Measurements from ENCODE around the gene CNTNAP2. TPM values are rescaled to one million over a fixed set of nuclear protein-coding genes. Genes with fewer than 3 reads are reported as not detected.

Gene CNTNAP2
- total and polyA plus RNA-seq, 2 of the 8 experiments (the other 6 are each of a cell fraction or from before 2014, with no cell fraction given): 27.9 to 71.0 TPM

DNA sequence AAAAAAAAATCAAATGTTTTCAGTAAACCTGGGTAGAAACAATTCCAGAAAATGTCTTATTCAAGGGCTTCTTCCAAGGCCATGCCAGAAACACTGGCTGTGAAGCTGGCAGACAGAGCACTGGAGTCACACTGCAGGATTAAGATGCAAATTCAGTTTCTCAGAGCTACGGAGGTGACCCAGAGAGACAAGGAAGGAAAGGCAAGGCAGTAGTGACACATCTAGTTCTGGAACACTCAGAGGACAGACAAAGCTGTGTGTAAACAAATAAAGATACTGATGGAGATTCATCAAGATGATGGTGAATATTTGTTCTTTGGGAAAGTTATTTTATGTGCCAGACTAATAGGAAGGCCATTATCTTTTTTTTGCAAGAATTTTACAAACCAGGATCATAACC, 1865.7 kb downstream of the CNTNAP2 start:
- DNase-seq (ENCODE audit: low read depth in 1 of 2, low spot score in 2 of 2): no peak
- Histone ChIP-seq H2AK5ac (ENCODE audit: low read depth, low read length) (no peak overlapping the region), H3K18ac (ENCODE audit: extremely low read depth, low read length) (no peak overlapping the region), H3K4me1 (replicated peaks in 1 of 4; ENCODE audit: control insufficient read depth in 3 of 4, insufficient read depth in 4 of 4, low read length in 3 of 4) (peaks cover 0 to 4% (median 1%) of the 10 kb centered on the region in 4 experiments; a peak in 2 of 7 replicates), H2BK12ac (ENCODE audit: low read depth, low read length) (no peak overlapping the region), H3K36me3 (ENCODE audit: control insufficient read depth in 2 of 4, insufficient read depth in 4 of 4, low read length in 3 of 4) (no peaks in the 10 kb centered on the region), H3K79me2 (ENCODE audit: control insufficient read depth in 1 of 2, insufficient read depth in 2 of 2, low read length in 2 of 2) (no peaks in the 10 kb centered on the region), H3K23me2 (ENCODE audit: low read depth, low read length) (no peaks in the 10 kb centered on the region; the same call in 1 of the 2 replicates), H3K14ac (ENCODE audit: insufficient read length) (no peak overlapping the region), H4K91ac (replicated peaks; ENCODE audit: insufficient read length, low read length) (no peak overlapping the region), H4K20me1 (replicated peaks in 1 of 2; ENCODE audit: control insufficient read depth in 1 of 2, insufficient read depth in 2 of 2, low read length in 2 of 2) (no peaks in the 10 kb centered on the region), H3K79me1 (ENCODE audit: low read depth, low read length) (no peaks in the 10 kb centered on the region), H2AFZ (ENCODE audit: low read length) (no peak overlapping the region), H3K4me3 (ENCODE audit: extremely low read depth in 1 of 4, insufficient read depth in 2 of 4, low read depth in 3 of 4, low read length in 4 of 4) (no peak overlapping the region), H2BK5ac (ENCODE audit: low read depth, low read length) (no peak overlapping the region), H2BK120ac (replicated peaks; ENCODE audit: low read depth, low read length) (no peak overlapping the region), H3K27ac (ENCODE audit: low read depth, low read length) (no peak overlapping the region), H3K4me2 (ENCODE audit: insufficient read depth in 1 of 2, low read depth in 2 of 2, low read length in 2 of 2) (no peak overlapping the region), H4K5ac (ENCODE audit: insufficient read length, low read depth, low read length) (no peak overlapping the region), H3K9me3 (ENCODE audit: insufficient read depth in 2 of 2, low read depth in 1 of 2, low read length in 1 of 2) (no peaks in the 10 kb centered on the region), H2BK15ac (ENCODE audit: low read length) (no peak overlapping the region), H3K23ac (ENCODE audit: insufficient read length) (no peak overlapping the region), H3K56ac (replicated peaks; ENCODE audit: insufficient read length, low read depth, low read length) (no peak overlapping the region), H4K8ac (ENCODE audit: extremely low read depth, insufficient read depth, low read length) (no peak overlapping the region), H3K4ac (replicated peaks; ENCODE audit: insufficient read length, low read depth, low read length) (no peak overlapping the region), H3K9ac (replicated peaks in 1 of 4; ENCODE audit: extremely low read depth in 1 of 4, low read depth in 3 of 4, low read length in 3 of 4) (no peak overlapping the region), H2BK20ac (ENCODE audit: low read length) (no peak overlapping the region), H3K27me3 (replicated peaks in 1 of 4; ENCODE audit: control insufficient read depth in 3 of 4, extremely low read depth in 1 of 4, insufficient read depth in 3 of 4, low read length in 3 of 4) (no peaks in the 10 kb centered on the region)
- CTCF ChIA-PET (ENCODE audit: partially characterized antibody): no interaction called here
- TF ChIP-seq CHD2 (IDR thresholded peaks at IDR 0.05; ENCODE audit: low read length) (no peak), NANOG (IDR thresholded peaks at IDR 0.05; ENCODE audit: insufficient read depth, low read depth, low read length, poor library complexity, severe bottlenecking) (no peak), RBBP5 (IDR thresholded peaks at IDR 0.05; ENCODE audit: borderline replicate concordance, low read depth, low read length) (no peak), HDAC6 (IDR thresholded peaks at IDR 0.05; ENCODE audit: low read depth, low read length) (no peak)
- no peak for FAIRE-seq
- POLR2A ChIA-PET (ENCODE audit: partially characterized antibody): no interaction called here
- 92% methylated on average over 1 of the region's 1 CpG; no CpG with 5 or more reads in 1 of the 2 experiments for WGBS, 2 experiments (ENCODE audit: extremely low coverage in 1 of 2, insufficient coverage in 1 of 2, insufficient read length in 1 of 2, insufficient replicate concordance in 2 of 2, low coverage in 1 of 2, low lambda C conversion rate in 2 of 2, missing lambda C conversion rate in 1 of 2)
